ENCODE data around the gene ARFGEF2. TPM values are rescaled to one million over a fixed set of nuclear protein-coding genes. Genes with fewer than 3 reads are reported as not detected.

The ARFGEF2 gene
- total RNA-seq, 4 donors from 2014 or later: 27.6 to 33.5 (median 30.1) TPM

DNA sequence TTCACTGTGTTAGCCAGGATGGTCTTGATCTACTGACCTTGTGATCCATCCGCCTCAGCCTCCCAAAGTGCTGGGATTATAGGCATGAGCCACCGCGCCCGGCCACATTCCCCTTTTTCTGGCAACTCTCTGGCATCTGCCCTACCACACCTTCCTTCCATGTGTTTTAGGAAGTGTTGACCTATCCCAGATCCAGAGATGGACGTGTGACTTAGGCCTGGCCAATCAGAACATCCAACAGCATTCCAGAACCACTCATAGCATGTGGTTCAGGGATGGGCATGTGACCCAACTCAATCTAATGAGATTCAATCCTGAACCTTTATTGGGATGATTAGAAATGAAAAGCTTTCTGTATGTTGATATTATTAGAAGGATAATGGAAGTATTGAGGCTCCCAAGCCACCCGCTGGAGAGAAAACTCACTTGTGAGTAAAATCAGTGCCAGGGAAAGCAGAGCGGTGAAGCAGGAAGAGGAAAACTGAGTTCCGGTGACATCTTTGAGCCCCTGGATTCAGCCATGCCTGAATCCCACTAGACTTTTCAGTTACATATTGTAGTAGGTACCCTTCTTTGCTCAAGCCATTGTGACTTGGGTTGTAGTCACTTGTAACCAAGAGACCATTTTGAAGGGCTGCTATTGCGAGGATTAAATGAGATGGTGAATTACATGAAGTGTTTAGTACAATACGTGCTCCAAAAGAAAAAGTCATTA, 42.8 kb upstream of the ARFGEF2 start:
- Histone ChIP-seq H3K4me1 (peaks cover 0 to 18% (median 2%) of the 10 kb centered on the region in 4 donors), H3K36me3 (no peaks in the 10 kb centered on the region), H3K9me3 (no peaks in the 10 kb centered on the region), H3K27me3 (no peaks in the 10 kb centered on the region), H3K27ac (no peak overlapping the region), H3K4me3 (no peak overlapping the region)
- 86 to 94% methylated on average over 10 of the region's 10 CpGs for WGBS, 2 donors
- TF ChIP-seq POLR2A (IDR thresholded peaks at IDR 0.05) (no peak), EP300 (IDR thresholded peaks at IDR 0.05) (no peak), CTCF (IDR thresholded peaks at IDR 0.05) (no peak)
- no peak for DNase-seq (ENCODE audit: low spot score in 2 of 2)

DNA sequence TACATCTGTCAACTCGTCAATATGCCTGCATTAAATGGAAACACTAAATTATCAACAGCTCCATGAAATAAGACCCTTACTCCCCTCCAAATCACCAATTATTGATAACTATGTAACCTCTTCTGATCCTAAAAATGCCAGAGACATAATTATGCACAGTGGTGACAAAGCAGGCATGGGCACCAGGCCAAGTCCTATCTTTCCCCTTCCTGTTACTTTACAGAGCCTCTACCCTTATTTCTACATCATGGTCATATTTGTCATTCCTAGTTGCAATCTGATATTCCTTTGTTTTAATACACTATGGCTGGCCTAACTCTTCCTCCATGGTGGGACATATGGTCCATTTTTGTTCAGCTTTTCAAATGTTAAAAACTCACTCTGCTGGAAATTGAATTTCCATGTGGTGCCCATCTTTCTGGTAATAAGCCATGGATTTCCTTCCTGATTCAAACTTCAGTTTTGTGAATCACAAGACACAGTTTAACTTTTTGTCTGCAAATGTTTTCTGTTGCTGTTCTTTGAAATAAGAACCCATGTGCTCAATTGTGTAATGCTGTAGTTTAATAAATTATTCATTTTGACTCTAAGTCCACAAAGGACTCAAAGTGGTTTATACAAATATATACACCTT, 41.8 kb upstream of the ARFGEF2 start:
- Histone ChIP-seq H3K4me3 (no peak overlapping the region), H3K36me3 (no peaks in the 10 kb centered on the region), H3K9me3 (no peaks in the 10 kb centered on the region), H3K4me1 (peaks cover 0 to 18% (median 0%) of the 10 kb centered on the region in 4 donors), H3K27ac (no peak overlapping the region), H3K27me3 (no peaks in the 10 kb centered on the region)
- no peak for DNase-seq (ENCODE audit: low spot score in 2 of 2)
- TF ChIP-seq EP300 (IDR thresholded peaks at IDR 0.05): no peak
- no peak for TF ChIP-seq POLR2A (IDR thresholded peaks at IDR 0.05)
- no peak for TF ChIP-seq CTCF (IDR thresholded peaks at IDR 0.05)
- 68 to 80% methylated on average over 1 of the region's 1 CpG for WGBS, 2 donors

GRCh38 chr20:48880331-48880730, 41.2 kb upstream of the ARFGEF2 start:
- no peaks in the 10 kb centered on the region for H3K9me3 ChIP-seq
- no peaks in the 10 kb centered on the region for H3K36me3 ChIP-seq
- no peak for TF ChIP-seq EP300 (IDR thresholded peaks at IDR 0.05)
- no peak for TF ChIP-seq POLR2A (IDR thresholded peaks at IDR 0.05)
- TF ChIP-seq CTCF (IDR thresholded peaks at IDR 0.05): no peak
- no peak for DNase-seq (ENCODE audit: low spot score in 2 of 2)
- H3K27me3 ChIP-seq: no peaks in the 10 kb centered on the region
- peaks cover 0 to 18% (median 0%) of the 10 kb centered on the region in 4 donors for H3K4me1 ChIP-seq
- 94 to 95% methylated on average over 3 of the region's 3 CpGs for WGBS, 2 donors
- no peak overlapping the region for H3K27ac ChIP-seq
- no peak overlapping the region for H3K4me3 ChIP-seq

DNA sequence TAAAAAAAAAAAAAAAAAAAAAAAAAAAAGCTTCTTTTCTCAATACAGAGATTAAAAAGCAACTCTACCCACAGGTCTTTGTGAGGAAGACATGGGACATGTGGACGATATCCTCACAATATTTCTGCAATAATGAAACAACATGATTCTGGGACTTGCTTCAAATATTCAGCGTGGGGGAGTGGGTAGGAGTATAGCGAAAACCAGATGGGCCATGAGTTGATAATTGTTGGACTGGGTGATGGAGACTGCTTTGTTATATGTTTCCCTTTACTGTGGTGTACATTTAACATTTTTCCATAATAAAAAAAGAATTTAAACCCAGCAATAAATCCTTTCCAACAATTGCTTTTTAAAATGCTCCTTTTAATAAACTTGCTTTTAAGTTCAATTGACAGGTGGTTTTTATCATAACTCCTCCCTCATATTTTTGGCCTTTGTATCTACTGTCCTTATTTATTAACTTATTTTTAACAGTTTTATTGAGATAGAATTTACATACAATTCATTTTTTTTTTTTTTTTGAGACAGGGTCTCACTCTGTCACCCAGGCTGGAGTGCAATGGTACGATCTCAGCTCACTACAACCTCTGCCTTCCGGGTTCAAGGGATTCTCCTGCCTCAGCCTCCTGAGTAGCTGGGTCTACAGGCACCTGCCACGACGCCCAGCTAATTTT, 40.4 kb upstream of the ARFGEF2 start:
- H3K4me1 ChIP-seq: peaks cover 0 to 10% (median 0%) of the 10 kb centered on the region in 4 donors
- H3K27ac ChIP-seq: no peak overlapping the region
- TF ChIP-seq CTCF (IDR thresholded peaks at IDR 0.05): no peak
- TF ChIP-seq EP300 (IDR thresholded peaks at IDR 0.05): no peak
- no peak for TF ChIP-seq POLR2A (IDR thresholded peaks at IDR 0.05)
- 69 to 73% methylated on average over 7 of the region's 7 CpGs for WGBS, 2 donors
- no peak for DNase-seq (ENCODE audit: low spot score in 2 of 2)
- H3K9me3 ChIP-seq: no peaks in the 10 kb centered on the region
- no peaks in the 10 kb centered on the region for H3K36me3 ChIP-seq
- no peaks in the 10 kb centered on the region for H3K27me3 ChIP-seq
- no peak overlapping the region for H3K4me3 ChIP-seq

DNA sequence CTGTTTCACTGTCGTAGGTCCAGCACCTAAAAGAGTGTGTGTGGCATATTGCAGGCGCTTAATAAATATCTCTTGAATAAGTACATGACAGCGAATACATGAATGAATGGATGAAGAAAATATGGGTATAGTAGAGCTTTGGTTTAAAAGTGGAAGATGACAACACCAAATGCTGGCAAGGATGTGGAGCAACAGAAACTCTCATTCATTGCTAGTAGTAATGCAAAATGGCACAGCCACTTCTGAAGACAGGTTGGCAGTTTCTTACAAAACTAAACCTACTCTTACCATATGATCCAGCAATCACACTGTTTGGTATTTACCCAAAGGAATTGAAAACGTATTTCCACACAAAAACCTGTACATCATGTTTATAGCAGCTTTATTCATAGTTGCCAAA, 36.3 kb upstream of the ARFGEF2 start:
- no peak for DNase-seq (ENCODE audit: low spot score in 2 of 2)
- WGBS, 2 donors: 80 to 82% methylated on average over 4 of the region's 4 CpGs
- Histone ChIP-seq H3K27ac (no peak overlapping the region), H3K4me3 (no peak overlapping the region), H3K27me3 (no peaks in the 10 kb centered on the region), H3K9me3 (no peaks in the 10 kb centered on the region), H3K36me3 (no peaks in the 10 kb centered on the region), H3K4me1 (no peaks in the 10 kb centered on the region)
- no peak for TF ChIP-seq POLR2A (IDR thresholded peaks at IDR 0.05)
- TF ChIP-seq EP300 (IDR thresholded peaks at IDR 0.05): no peak
- TF ChIP-seq CTCF (IDR thresholded peaks at IDR 0.05): no peak
